Neutrophil (primary cell): ENCODE measurements around the gene TRIM24.

ENCODE experiments used
- H3K27ac ChIP-seq: fragments of 200-600 bp; sonication (generic); 2 replicates; pipeline ENCODE4 v1.5.1; 2016; ENCODE audit warnings: mild to moderate bottlenecking, moderate library complexity
- H3K27me3 ChIP-seq: fragments of 200-600 bp; sonication (generic); 2 replicates; pipeline ENCODE4 v1.6.0; 2016; ENCODE audit warnings: mild to moderate bottlenecking
- H3K36me3 ChIP-seq: fragments of 200-600 bp; sonication (generic); 2 replicates; pipeline ENCODE4 v1.5.1; 2017
- H3K4me1 ChIP-seq, 2 experiments: fragments of 200-600 bp in 1 of 2; sonication (generic) in 1 of 2; 1 replicate in 1 of 2; 2 replicates in 1 of 2; pipeline versions ENCODE4 v1.5.1 to v1.6.1; 2013 to 2016; ENCODE audit warnings: low read depth in 1 of 2, low read length in 1 of 2, mild to moderate bottlenecking in 1 of 2, moderate library complexity in 1 of 2; ENCODE audit not compliant: control insufficient read depth in 1 of 2, insufficient read depth in 1 of 2
- H3K4me3 ChIP-seq, 2 experiments: fragments of 200-600 bp in 1 of 2; sonication (generic) in 1 of 2; 1 replicate in 1 of 2; 2 replicates in 1 of 2; pipeline ENCODE4 v1.5.1; 2013 to 2016; ENCODE audit warnings: low read depth in 1 of 2, low read length in 1 of 2, mild to moderate bottlenecking in 1 of 2, moderate library complexity in 1 of 2
- H3K9me3 ChIP-seq: fragments of 200-600 bp; sonication (generic); 2 replicates; pipeline ENCODE4 v1.5.1; 2016
- TF ChIP-seq, protein P1 (sequence below): fragments of 200-600 bp; sonication (generic); IDR thresholded peaks from 2 replicates; pipeline ENCODE4 v1.5.1; 2016; ENCODE audit warnings: antibody characterized with exemption

The TRIM24 gene

DNA sequence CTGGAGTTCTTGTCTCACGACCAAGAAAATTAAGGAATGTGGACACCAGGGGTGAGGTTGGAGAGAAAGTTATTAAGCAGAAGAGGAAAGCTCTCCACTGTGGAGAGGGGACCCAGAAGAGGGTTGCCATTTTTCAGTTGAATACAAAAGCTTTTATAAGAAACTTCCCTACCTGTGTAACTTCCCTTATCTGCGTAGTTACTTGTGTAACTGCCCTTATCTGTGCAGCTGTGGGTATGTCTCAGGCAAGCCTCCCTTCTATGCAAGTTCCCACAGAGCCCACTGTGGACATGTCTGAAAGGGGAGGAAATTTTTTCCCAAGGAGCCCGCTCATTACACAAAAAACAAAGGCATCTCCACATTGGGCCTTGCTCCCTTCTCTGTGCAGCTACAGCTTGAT, 146.2 kb downstream of the TRIM24 start:
- Histone ChIP-seq H3K4me1 (no peaks in the 10 kb centered on the region), H3K9me3 (no peaks in the 10 kb centered on the region), H3K27me3 (no peaks in the 10 kb centered on the region), H3K4me3 (no peak overlapping the region), H3K36me3 (no peaks in the 10 kb centered on the region), H3K27ac (no peak overlapping the region)
- TF ChIP-seq, protein P1, sequence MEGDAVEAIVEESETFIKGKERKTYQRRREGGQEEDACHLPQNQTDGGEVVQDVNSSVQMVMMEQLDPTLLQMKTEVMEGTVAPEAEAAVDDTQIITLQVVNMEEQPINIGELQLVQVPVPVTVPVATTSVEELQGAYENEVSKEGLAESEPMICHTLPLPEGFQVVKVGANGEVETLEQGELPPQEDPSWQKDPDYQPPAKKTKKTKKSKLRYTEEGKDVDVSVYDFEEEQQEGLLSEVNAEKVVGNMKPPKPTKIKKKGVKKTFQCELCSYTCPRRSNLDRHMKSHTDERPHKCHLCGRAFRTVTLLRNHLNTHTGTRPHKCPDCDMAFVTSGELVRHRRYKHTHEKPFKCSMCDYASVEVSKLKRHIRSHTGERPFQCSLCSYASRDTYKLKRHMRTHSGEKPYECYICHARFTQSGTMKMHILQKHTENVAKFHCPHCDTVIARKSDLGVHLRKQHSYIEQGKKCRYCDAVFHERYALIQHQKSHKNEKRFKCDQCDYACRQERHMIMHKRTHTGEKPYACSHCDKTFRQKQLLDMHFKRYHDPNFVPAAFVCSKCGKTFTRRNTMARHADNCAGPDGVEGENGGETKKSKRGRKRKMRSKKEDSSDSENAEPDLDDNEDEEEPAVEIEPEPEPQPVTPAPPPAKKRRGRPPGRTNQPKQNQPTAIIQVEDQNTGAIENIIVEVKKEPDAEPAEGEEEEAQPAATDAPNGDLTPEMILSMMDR, result no peak

DNA sequence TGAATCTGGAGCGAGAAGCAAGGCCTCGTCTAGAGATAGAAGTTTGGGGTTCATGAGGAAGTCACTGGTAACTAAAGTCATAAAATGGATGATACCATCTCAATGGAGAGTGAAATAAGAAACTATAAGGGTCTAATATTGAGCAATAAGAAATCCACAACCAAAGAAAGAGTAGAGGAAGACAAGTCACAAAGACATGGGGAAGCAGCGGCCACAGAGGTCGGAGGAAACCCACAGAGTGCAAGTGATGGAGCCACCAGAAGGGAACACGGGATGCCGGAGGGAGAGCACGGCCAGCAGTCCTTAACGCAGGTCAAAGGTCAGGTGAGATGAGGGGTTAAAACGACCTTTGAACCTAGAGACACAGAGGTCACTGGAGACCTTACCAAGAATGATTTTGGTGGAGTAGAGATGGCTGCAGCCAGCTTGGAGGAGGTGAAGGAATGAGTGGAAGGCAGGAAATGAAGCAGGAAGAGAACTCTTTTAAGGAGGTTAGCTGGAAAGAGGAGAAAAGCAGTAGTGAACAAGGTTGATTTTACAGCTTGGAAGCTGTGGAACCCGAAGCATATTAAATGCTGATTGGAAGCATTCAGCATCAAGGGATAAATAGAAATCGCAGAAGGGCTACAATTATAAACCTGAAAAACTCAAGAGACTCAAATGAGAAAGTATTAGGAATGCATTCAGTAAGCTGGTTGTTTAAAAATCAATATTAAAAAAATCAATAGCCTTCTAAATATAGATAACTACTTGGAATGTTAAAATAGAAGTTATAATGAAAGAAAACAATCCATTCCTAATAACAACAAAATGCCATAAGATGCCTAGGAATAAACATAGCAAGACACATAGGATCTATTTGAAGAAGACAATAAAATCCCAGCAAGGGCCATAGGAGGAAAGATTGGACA, 147.4 kb downstream of the TRIM24 start:
- Histone ChIP-seq H3K4me3 (no peak overlapping the region), H3K27ac (no peak overlapping the region), H3K27me3 (no peaks in the 10 kb centered on the region), H3K36me3 (no peaks in the 10 kb centered on the region), H3K9me3 (no peaks in the 10 kb centered on the region), H3K4me1 (no peaks in the 10 kb centered on the region)
- TF ChIP-seq, protein P1, result no peak

DNA sequence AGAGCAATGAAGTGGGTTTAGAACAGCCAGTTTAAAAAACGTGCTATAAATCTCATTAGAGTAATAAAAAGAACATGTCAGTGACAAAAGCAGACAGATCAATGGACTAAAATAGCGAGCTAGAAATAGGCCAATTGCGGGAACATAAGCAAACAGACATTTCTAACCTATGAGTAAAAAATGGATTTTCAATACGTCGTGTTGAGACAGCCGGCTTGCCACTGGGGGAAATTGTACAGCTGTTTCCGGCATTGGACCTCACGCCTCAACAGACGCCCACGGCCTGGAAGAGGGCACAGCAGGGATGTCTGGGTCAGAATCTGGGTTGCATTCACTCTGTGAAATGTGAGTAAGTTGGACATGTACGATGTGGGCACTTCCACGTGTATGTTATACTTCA, 148.2 kb downstream of the TRIM24 start:
- Histone ChIP-seq H3K27me3 (no peaks in the 10 kb centered on the region), H3K36me3 (no peaks in the 10 kb centered on the region), H3K4me1 (no peaks in the 10 kb centered on the region), H3K4me3 (no peak overlapping the region), H3K27ac (no peak overlapping the region), H3K9me3 (no peaks in the 10 kb centered on the region)
- TF ChIP-seq, protein P1, result no peak

DNA sequence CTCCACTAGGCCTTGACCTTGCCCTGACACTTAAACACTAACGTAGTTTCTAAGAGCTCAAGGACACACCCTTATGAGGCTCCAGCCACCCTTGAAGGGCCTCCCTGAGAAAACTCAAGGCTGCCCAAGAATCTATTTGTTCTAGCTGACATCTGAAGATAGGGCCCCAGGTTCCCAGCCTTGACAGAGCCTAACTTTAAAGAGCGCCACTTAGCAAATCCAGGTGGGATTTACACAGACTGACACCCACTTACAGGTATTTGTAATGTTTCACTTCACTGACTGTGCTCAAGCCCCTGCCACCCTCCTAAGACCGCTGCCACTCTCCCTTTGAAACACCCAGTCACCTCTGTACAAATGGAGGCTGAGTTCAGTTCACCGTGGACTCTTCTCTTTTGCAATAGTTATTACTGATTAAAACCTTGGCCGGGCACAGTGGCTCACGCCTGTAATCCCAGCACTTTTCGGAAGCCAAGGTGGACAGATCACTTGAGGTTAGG, 150.7 kb downstream of the TRIM24 start:
- no peak overlapping the region for H3K4me3 ChIP-seq
- H3K9me3 ChIP-seq, result no peaks in the 10 kb centered on the region
- H3K27ac ChIP-seq, result no peak overlapping the region
- no peaks in the 10 kb centered on the region for H3K27me3 ChIP-seq
- H3K4me1 ChIP-seq, result no peaks in the 10 kb centered on the region
- TF ChIP-seq, protein P1, result no peak
- H3K36me3 ChIP-seq, result no peaks in the 10 kb centered on the region

DNA sequence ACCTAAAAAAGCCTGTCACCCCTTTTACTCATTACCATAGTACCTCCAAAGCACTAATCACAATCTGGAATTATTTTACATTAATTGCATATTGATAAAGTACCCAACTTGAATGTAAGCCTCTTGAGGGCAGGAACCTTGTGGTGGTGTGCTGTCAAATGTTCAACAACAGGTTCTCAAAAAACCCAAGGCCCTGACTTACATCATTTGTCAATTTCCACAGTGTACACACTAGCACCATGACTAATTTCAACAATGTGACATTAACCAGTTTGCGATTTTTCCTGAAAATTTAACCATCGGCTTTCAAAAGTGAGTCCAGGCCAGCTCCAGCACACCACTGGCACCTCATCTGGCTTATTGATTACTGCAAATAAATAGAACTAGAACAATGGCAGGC, 153.6 kb downstream of the TRIM24 start:
- Histone ChIP-seq H3K4me3 (no peak overlapping the region), H3K27ac (no peak overlapping the region), H3K36me3 (no peaks in the 10 kb centered on the region), H3K27me3 (no peaks in the 10 kb centered on the region), H3K9me3 (no peaks in the 10 kb centered on the region), H3K4me1 (no peaks in the 10 kb centered on the region)
- TF ChIP-seq, protein P1, result no peak
